GM19351 (cell line): ENCODE measurements around the gene INHBA.

Experiments
- ATAC-seq: cut with Tn5 transposase; IDR thresholded peaks from one replicate; pipeline ENCODE4 v1.9.1; 2021; ENCODE audit warnings: mild to moderate bottlenecking, moderate library complexity; ENCODE audit not compliant: unreplicated experiment

The INHBA gene

DNA sequence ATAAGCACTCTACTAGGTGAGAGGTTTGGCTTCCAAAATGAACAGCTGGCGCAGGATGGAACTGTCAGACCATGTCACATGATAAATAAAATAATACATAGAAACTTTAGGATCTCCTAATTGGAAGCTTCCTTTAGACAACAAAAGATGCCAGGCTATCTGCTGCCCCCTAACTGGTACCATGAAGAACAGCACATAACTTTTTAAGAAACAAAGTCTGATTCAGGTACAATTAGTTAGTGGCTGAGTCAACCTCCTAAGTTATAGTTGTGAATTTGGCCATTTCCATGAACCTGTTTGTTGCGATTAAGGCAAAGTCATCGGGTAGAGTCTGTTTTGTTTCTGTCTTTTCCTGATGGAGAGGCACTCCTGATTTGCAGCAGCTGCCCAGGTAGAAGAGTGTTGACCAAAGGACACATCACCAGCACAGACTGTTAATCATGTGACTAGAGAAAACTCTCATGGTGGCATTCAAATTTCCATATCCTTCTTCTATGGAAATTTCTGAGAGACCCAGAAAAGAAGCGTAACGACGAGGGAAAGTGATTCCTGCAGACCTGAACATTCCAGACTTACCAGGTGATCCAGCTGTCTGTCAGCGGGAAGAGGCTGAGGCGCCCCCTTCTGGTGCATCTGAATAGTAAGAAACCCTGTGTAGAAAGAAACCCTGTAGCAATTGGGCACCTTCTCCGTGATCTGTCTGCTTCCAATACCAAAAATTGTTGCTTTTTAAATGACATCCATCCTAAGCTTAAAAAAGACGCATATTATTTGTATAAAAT is 8.6 kb upstream of the INHBA start:
- no peak for ATAC-seq

DNA sequence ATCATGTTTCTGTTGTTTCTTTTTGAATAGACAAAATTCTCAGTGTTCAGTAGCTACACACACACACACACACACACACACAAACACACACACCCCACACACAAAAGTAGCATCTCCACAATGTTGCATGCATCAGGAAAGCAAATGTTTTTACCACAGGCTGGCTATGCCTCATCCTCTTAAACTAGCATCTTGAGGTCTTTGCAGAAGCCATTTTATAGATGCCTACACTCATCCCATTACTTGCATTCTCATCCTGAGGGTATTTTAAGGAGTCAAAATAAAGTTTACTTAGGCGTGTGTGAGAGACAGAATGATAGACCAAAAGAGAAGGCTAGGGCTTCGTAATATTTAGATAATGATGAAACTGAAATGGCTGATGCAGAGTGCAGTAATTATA is 7.9 kb upstream of the INHBA start:
- no peak for ATAC-seq

DNA sequence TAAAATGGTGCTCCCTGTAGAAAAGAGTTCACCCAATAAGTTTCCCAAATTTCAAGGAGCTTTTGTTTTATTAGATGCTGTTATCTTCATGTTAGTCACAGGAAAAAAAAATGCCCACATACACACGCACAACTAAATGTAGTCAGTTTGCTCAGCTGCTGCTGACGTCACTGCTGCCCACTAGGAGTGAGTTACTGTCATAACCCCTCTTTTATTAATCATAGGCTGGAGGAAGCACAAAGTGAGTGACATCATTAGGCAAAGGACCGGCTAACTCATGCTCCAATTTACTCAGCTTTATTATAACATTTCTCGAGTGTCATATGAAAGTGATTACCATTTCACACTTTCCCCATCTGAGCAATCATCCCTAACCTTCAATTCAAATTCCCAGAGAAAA is 6.7 kb upstream of the INHBA start:
- ATAC-seq = no peak

DNA sequence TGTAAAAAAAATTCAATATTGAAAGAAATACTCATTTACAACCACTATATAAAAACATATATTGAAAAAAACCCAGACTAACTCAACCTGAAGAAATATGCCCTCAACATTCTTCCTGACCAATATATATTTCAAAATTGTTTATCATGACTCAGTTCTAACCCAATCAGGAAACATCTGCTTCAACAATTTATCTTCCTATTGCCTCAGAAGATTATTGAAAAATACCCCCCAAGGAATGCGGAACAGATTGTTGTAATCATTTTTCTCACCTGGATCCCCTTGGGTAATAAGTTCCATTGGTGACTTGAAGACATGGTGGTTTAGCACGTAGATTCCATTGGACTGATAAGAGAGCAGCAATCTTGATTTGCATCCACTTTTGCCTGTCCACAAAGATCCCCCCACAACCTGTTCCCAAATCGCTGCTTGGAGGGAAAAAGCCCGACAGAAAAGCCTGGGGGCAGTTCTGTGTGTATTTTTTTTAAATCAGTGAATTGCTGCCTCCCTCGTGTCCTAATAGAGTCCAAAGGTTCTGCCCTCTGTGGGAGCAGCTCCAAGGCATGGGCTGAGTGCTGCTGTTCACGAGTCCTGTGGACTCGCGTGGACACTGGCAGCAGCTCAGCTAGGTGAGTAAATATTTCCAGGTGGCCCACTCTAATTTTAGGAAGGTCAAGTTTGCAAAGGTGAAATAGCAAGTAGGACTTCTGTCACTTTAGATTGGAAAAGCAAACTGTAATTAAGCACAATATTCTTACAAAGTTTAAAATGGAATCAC is 5.9 kb upstream of the INHBA start:
- ATAC-seq = no peak

DNA sequence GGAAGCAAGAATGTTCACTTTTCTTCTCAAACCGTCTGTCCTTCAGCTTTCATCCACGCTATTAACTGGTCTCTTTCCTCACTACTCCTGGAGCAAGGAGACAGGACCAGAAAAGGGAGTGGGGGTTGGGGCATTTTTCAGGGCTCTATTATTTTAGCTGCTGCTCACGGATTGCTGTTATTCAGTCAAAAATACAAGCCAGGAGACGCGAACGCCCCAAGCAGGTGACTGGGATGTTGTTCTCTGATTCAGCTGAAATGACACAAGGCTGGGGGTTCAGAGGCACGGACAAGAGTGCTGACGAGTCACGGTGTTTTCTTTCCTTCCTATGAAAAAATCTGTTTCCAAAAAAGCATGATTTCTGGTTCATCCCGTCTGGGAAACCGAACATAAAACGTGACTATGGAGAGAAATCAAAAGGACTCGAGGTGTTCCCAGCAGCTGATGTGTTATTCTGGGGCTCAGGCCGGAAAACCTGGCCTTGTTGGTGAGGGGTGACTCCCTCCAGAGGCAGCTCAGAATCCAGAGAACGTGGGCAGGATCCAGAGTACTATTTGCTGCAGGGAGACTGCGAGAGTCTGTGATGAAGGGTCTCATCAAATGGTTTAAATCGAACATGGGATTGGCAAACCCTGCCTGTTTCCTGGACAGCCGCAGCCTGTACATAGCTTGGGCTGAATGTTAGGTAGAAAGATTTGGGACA is 3.5 kb upstream of the INHBA start:
- no peak for ATAC-seq

DNA sequence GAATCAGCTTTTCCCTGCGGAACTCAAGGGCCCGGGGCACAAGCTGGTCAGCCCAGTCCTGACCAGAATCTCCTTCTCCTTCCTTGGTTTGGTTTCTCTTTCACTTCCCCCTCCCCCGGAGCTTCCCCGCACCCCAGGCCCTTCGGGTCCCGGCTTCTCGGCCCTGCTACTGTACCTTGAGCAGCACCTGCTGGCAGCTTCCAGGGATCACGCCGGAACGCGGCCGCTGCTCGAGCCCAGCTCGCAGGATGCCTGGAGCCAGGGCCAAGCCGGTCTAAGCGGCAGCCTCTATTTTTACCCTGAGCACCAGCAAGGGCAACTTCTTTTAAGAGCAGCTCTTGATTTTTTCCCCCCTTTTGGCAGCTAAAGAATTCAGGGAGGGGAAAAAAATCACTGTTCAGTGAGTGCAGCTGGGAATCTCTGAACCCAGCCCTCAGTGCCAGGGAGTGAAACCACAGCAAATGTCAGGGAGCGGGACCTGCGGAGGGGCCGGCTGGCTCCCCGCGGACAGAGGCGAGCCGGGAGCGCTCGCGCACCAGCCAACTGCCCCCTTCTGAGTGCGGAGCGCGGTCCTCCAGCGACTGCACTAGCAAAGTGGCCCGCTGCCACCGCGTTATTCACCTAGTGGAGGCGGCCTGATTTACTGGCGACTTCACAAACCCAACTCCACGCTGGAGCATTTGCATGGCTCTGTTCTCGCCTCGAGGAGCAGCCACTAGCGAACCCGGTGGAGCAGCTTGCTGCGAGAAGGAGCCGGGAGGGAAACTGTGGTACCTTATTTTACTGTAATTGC is 2.4 kb upstream of the INHBA start:
- peak; percentile 92 for ATAC-seq

DNA sequence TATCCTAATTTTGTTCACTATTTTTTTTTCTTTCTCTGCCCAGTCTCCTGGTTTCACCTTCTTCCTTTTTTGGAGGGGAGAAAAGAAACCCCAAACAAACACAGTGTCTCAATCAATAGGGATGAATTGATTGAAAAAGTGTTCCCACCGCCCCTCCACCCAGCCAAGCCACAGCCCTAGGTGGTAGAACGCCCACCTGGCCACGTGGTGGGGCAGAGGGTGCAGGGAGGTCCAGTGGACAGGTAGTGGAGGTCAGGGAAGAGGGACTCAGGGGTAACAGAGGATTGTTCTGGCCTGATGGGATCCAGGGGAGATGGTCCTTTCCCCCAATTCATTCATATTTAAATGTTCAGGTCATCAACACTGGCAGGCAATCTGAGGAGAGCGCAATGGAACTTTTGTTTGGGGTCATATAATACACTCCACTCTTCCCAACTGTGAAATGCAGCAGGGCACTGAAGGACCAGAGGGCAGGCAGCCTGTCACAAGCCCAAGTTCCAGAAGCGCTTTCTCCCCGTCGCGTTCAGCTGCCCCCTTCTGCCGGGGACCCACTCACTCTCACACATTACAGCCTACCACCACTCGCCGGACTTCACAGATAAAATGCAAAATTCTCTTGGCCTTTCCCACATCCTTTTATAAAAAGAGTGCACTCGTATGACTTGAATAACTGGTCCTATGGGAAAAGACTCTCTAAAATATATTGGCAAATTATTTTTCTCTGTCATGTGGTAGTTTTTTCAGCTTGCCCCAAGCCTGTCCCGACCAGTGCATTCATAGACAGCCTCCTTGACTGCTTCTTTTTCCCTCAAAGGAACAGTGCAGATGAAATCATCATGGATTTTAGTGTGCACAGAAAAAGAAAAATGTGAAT is 1.6 kb downstream of the INHBA start:
- no peak for ATAC-seq

DNA sequence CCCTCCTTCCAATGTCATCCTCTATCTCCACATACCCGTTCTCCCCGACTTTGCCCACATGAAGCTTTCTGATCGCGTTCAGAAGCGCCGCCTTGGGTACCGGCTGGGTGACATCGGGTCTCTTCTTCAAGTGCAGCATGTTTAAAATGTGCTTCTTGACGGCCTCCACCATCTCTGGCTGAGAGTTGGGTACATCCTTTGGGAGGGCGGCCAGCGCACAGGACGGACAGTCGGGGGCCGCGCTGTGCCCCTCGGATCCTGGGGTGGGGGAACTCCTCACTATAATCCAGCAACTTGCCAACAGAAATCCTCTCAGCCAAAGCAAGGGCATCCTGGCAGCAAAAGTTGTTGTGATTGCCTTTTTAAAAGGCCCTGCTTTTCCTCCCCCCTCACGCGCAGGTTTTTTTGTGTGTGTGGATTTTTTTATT is 2.8 kb downstream of the INHBA start:
- ATAC-seq = no peak

DNA sequence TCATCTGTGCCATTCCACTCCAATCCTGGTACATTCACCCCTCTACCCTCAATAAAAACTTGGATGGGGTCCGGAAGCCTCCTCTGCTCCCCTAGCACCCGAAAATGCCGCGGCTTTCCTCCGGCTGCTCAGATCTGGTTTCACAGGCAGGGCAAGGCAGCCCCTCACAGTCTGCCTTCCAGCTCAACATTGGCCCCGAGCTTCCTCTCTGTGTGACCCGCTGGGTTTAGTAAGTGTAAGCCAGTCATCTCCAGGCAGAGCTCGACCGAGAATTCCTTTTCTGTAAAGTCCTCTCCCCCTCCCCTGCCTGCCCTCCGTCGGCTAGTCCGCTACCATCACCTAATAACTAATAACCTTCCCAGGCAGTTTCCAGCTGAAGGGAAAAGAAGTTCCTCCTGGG is 3.4 kb downstream of the INHBA start:
- no peak for ATAC-seq

DNA sequence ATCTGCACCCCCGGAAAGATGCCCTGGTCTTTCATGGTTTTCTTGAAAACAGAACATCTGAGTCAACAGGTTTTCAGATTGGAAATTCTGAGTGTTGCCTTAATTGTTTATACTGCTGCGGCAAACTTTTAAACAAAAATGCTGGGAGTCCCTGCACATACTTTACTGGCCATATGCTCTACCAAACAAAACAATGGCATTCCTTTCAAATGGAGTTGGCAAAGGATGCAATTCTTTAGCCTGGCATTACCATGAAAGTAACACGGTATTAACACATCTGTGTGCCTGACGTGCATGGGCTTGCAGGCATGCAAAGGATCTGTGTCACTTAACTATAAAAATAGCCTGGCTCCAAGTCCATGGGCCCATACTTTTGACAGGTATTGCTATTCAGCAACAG is 4.2 kb downstream of the INHBA start:
- ATAC-seq = no peak

DNA sequence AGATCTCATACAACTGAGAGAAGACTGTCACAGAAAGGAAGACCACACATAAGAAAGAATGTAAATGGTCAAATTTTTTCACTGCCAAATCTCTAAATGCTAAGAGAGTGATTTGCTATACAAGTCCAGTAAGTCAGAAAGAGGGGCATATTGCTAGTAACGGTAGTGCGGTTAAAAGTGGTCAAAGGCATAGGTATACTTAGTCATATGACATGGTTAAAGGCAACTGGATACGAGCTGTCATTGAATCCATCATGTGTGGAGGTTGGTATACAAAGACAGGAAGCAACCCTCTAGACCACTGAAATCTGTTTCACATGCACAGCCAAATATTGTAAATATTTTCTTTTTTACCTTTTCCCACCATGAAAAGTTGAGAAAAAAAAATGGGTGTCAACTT is 4.8 kb downstream of the INHBA start:
- no peak for ATAC-seq

DNA sequence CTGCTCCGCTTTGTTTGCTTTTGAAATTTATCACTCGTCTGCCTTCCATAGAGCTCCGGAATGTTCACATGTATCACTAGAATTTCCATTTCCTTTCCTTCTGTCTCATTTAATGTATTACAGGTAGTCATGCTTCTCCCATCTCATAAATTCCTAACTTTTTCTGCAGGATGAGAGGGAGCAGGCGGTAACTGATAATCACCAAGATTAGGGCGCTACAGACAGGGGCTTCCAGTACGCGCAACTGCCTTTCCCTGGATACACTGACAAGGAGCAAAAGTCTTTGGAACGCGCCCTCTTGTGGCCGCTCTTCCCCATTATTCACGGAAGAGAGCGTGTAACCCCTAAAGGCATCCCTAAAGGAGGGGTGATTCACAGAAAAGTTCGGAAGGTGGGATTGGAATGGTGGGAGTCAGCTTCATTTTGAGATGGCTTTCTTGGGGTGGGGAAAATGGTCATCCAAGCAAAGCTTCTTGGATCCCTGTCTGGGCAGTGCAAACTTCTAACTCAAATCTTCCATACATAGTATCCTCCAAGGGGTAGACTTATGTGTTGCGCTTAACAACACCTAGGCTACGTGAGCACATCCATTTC is 6.5 kb downstream of the INHBA start:
- no peak for ATAC-seq

DNA sequence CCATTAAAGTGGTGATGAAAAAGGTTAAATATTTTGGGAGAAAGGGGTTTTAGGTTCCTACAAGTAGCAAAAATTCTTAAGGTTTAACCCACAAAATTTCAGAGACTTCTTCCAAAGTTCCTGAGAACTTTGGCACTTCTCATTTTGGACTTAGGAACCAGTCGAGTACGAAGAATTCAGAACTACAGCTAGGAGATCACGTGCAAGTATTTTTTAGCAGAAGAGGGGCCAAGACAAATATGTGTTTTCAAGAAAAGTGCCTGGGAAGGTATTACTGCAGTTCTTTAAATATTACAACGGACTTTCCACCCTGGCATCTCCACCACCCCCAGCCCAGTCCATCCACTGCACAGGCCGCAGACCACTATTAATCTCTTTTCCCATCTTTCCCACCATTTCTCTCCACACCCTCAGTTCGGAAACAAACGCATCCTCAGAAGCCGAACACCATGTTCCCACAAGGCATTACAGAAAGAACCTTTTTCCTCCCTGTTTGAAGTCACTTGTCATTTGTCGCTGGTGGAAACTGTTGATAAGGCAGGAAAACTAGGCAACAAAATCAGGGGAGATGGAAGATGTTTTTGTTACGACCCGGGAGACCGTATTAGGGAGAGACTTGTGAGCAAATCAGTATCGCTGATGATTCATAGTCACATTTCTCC is 7.1 kb downstream of the INHBA start:
- ATAC-seq = no peak

DNA sequence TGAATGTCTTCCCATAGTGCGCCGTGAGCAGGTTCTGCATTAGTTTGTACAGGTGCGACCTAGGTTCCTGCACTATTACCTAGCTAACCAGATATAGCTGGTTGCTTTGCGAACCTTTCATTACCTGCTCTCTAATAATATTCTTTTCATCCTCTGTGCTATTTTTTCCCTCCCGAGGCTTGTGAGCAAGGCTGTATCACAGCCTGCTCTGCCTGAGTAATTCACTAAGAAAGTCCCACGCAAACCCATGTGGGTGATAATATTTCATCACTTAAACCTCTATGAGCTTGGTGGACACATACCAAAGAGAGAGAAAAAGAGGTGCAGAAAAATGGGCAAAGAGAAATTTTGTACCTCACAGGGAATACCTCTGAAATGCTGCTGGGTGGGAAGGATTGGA is 8.4 kb downstream of the INHBA start:
- no peak for ATAC-seq

DNA sequence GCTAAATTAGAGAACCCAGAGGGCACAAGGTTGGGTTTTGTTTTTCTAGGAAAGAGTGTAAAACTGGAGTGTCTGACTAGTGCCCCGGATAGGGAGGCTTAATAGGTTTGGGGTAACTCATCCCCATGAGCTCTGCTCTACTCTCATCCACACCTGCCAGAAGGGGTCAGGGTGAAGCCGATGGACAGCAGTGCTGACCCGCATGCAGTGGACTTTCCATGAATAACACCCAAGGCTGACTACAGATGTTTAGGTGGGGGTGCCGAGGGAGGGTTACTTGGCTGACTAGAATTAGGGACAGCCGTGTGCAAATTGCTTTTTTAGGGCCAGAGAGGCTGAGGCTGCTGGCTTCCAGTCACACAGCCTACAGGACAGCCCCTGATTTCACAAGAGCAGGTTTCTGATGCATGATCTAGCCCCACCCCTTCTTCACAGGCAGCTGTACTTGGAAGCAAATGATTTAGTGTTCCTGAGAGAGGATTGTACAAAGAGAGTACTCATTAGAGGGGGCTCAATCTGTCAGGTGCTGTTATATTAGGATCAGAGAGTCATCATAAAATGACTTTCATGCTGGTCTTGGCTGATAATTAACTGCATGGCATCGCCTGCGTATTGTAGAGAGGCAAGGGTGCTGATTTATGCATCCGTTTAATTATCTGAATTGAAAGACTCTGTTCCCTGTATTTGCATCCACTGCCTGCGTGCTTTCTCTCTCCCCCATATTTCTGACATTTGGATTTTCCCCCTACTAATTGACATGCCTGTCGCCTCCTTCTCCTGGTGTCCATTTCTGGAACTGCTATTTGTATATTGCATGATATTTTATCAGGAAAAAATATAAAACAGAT is 9.5 kb downstream of the INHBA start:
- no peak for ATAC-seq

DNA sequence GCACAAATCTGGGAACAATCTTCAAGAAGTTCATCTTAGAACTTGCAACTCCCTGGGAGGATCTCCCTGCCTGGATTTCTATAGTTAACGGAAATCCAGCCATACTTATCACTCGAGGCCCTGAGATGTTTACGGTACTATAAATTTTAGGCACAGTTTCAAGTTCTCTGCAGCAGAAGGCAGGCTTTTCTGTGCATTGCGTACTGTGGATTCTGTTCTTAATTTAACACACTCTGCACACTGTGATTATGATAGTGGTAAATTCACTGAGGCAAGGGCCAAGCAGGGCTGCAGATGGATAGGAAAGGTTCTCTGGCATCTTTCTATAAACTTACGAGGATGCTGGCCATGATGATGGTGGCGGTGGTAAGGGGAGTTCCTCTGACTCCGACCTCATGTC is 10.6 kb downstream of the INHBA start:
- no peak for ATAC-seq

DNA sequence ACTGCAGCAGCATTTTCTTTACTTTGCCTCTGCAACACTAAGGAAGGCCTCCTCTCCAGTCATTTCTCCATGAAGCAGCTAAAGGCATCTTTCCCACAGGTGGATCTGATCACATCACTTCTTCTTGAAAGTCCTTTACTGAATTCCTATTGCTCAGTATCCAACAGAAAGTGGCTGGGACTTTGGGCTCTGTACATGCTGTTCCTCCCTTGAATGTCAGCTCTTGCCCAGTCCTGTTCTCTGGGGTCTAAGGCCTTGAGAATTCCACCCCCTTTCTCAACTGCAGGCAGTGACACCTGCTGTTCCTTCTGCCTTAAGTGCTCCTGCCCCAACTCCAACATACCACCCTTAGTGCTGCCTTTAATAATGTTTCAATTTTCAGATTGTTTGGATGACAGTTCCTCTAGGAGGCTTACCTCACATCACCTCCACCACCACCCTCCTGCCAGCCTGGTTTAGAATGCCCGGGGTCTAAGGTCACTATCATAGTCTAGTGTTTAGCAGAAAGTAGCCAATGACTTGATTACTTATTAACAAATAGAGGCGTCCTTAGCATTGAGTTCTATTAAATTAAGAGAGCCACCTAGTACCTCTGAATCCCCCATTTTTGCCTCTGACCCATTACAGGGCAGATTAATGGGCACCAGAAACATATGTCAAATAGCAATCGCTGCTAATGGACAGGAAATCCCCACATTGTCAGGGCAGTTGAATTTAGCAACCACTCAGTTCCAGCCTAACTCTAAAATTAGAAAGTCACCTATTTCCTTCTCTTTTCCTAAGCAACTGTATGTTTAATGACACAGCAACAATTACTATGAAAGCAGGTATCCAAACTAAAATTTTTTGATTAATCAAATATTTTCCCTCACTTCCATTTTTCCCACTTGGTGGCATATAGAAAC is 11.4 kb downstream of the INHBA start:
- ATAC-seq = no peak
